GM10248 (cell line): Measurements from ENCODE around the gene ZNF175.

Source experiments
- CTCF ChIA-PET: fragments of 300-600 bp; sonication (Branson Sonifier 250); formaldehyde crosslinking; extraction: SDS; loops from one replicate; lab custom pipeline; 2021; ENCODE audit warnings: antibody characterized with exemption; lab: Yijun Ruan, JAX
- POLR2A ChIA-PET: fragments of 350-650 bp; sonication (Branson Sonifier 250); formaldehyde crosslinking; extraction: SDS; loops from one replicate; lab custom pipeline; 2020; ENCODE audit warnings: antibody characterized with exemption; lab: Yijun Ruan, JAX
- DNase-seq: peaks from one replicate; pipeline ENCODE4 v3.0.0; 2012; ENCODE audit errors: extremely low spot score
- CTCF ChIP-seq: IDR thresholded peaks from 2 replicates; pipeline ENCODE4 v1.5.1; 2012; ENCODE audit warnings: mild to moderate bottlenecking, low read depth; ENCODE audit errors: extremely low read depth, missing control alignments, control extremely low read depth

Gene ZNF175

GRCh38 chr19:51542699-51543098 lies 28.4 kb upstream of the ZNF175 start:
- POLR2A ChIA-PET, result no interaction called here
- no peak for TF ChIP-seq CTCF
- no peak for DNase-seq
- CTCF ChIA-PET, result no interaction called here

GRCh38 chr19:51544038-51544437 lies 27.0 kb upstream of the ZNF175 start:
- POLR2A ChIA-PET, result no interaction called here
- no peak for DNase-seq
- CTCF ChIA-PET, result interaction anchor here (1.0 kb wide), 1 partner anchor 122 kb away, joined by 3 read pairs; no protein-coding TSS in a partner anchor

GRCh38 chr19:51546107-51546649 lies 24.9 kb upstream of the ZNF175 start:
- TF ChIP-seq CTCF, result no peak
- ChIA-PET CTCF (interaction anchor here (0.8 to 2.2 kb wide), 2 partner anchors 10 to 115 kb away, joined by 4 to 5 read pairs; no protein-coding TSS in a partner anchor), POLR2A (no interaction called here)
- DNase-seq, result no peak

More at GRCh38 chr19:51544038-51544437, 27.0 kb upstream of the ZNF175 start:
- TF ChIP-seq CTCF, result no peak

GRCh38 chr19:51546650-51547396 lies 24.3 kb upstream of the ZNF175 start:
- no peak for DNase-seq
- ChIA-PET CTCF (interaction anchor here (0.8 to 2.2 kb wide), 5 partner anchors 11 to 114 kb away, joined by 3 to 5 read pairs (median 4); no protein-coding TSS in a partner anchor), POLR2A (no interaction called here)
- no peak for TF ChIP-seq CTCF

GRCh38 chr19:51547397-51548212 lies 23.5 kb upstream of the ZNF175 start:
- TF ChIP-seq CTCF, result no peak
- ChIA-PET CTCF (interaction anchor here (1.0 to 1.7 kb wide), 6 partner anchors 11 to 110 kb away, joined by 3 to 5 read pairs (median 4); no protein-coding TSS in a partner anchor), POLR2A (no interaction called here)
- no peak for DNase-seq

- TF ChIP-seq CTCF, result no peak
- CTCF ChIA-PET, result interaction anchor here (1.0 to 1.7 kb wide), 6 partner anchors 10 to 109 kb away, joined by 3 to 5 read pairs (median 4); no protein-coding TSS in a partner anchor
- no peak for DNase-seq
- POLR2A ChIA-PET, result no interaction called here
These were observed 22.9 kb upstream of the ZNF175 start for GRCh38 chr19:51548213-51548651.
